HL-60 (cell line): ENCODE results near the gene FASTK.

ENCODE experiments used
- DNase-seq, 2 experiments: peaks; one replicate each; pipeline ENCODE4 v3.0.0-alpha.2; 2010 to 2020; ENCODE audit warnings: low read depth in 1 of 2, low spot score in 1 of 2
- H3K27ac ChIP-seq: fragments of 250-450 bp; sonication (Bioruptor Pico); replicated peaks from 2 replicates; pipeline ENCODE4 v1.5.1; 2020; ENCODE audit warnings: mild to moderate bottlenecking, moderate library complexity
- H3K27me3 ChIP-seq: fragments of 250-450 bp; sonication (Bioruptor Pico); 2 replicates; pipeline ENCODE4 v1.5.1; 2021; ENCODE audit warnings: mild to moderate bottlenecking, moderate library complexity; ENCODE audit not compliant: insufficient read depth, poor library complexity, severe bottlenecking
- H3K4me3 ChIP-seq: replicated peaks from 2 replicates; pipeline ENCODE4 v1.5.1; 2011; ENCODE audit warnings: mild to moderate bottlenecking, control low read depth, low read length; ENCODE audit not compliant: insufficient read depth
- CTCF ChIP-seq: IDR thresholded peaks from one replicate; pipeline ENCODE4 v1.5.1; 2011; ENCODE audit warnings: low read length, control low read depth, inconsistent platforms; ENCODE audit not compliant: insufficient read depth
- GABPA ChIP-seq: IDR thresholded peaks from 2 replicates; pipeline ENCODE4 v1.6.1; 2012; ENCODE audit warnings: low read depth
- POLR2AphosphoS5 ChIP-seq: IDR thresholded peaks from 2 replicates; pipeline ENCODE4 v1.6.1; 2012; ENCODE audit warnings: low read depth
- REST ChIP-seq: IDR thresholded peaks from 2 replicates; pipeline ENCODE4 v1.6.1; 2012; ENCODE audit warnings: low read depth; ENCODE audit not compliant: insufficient replicate concordance
- SPI1 ChIP-seq: IDR thresholded peaks from 2 replicates; pipeline ENCODE4 v1.6.1; 2012; ENCODE audit warnings: low read depth, mild to moderate bottlenecking, borderline replicate concordance

The FASTK gene

GRCh38 chr7:151053751-151054150, 26.9 kb downstream of the FASTK start:
- H3K27ac ChIP-seq = peak overlapping the region; percentile 35

GRCh38 chr7:151053096-151053495, 27.5 kb downstream of the FASTK start:
- Histone ChIP-seq H3K27me3 (no peaks in the 10 kb centered on the region), H3K4me3 (no peak overlapping the region), H3K27ac (peak overlapping the region; percentile 35)
- DNase-seq = peak; percentile 41 to 60
- TF ChIP-seq CTCF (no peak), GABPA (no peak), POLR2AphosphoS5 (no peak), SPI1 (peak; percentile 26; the same call in 1 of the 2 replicates), REST (no peak)

More at GRCh38 chr7:151053751-151054150, 26.9 kb downstream of the FASTK start:
- no peak for DNase-seq
- H3K27me3 ChIP-seq = no peaks in the 10 kb centered on the region
- no peak for TF ChIP-seq SPI1
- TF ChIP-seq POLR2AphosphoS5 = no peak
- TF ChIP-seq CTCF = no peak
- no peak for TF ChIP-seq REST
- TF ChIP-seq GABPA = no peak
- H3K4me3 ChIP-seq = no peak overlapping the region

- TF ChIP-seq REST (peak; percentile 97), SPI1 (no peak)
- peak; percentile 70 to 82 for DNase-seq
- H3K4me3 ChIP-seq = no peak overlapping the region
- H3K27me3 ChIP-seq = no peaks in the 10 kb centered on the region
- no peak overlapping the region for H3K27ac ChIP-seq
Observed at GRCh38 chr7:151051108-151051507, 29.5 kb downstream of the FASTK start.
